K562 (cell line): ENCODE results near the gene TMEM53. TPM values are rescaled to one million over a fixed set of nuclear protein-coding genes. Genes with fewer than 3 reads are reported as not detected.
A peak's percentile ranks its signal among the peaks of the same experiment; 100 is the strongest.

Experiments
- CBX1 ChIP-seq: sonication (generic); IDR thresholded peaks from 2 replicates; pipeline ENCODE4 v1.6.1; 2016; ENCODE audit warnings: antibody characterized with exemption, low read depth, mild to moderate bottlenecking
- CHCHD3 ChIP-seq: fragments of 250-450 bp; sonication (Bioruptor Pico); IDR thresholded peaks from 2 replicates; pipeline ENCODE4 v2.1.2; 2022; ENCODE audit warnings: mild to moderate bottlenecking
- DACH1 ChIP-seq: fragments of 450-650 bp; IDR thresholded peaks from 2 replicates; pipeline ENCODE4 v1.6.1; 2018; ENCODE audit not compliant: partially characterized antibody
- FOXJ3 ChIP-seq: sonication (generic); formaldehyde crosslinking; IDR thresholded peaks from 2 replicates; pipeline ENCODE4 v1.4.0; 2020; ENCODE audit warnings: mild to moderate bottlenecking, missing genetic modification reagents
- FUS ChIP-seq: fragments of 200-400 bp; formaldehyde crosslinking; optimal IDR thresholded peaks from 2 replicates; pipeline ENCODE3; 2017; ENCODE audit warnings: low read depth, low read length
- MAZ ChIP-seq, 2 experiments: fragments of 450-650 bp in 1 of 2; sonication (generic) in 1 of 2; formaldehyde crosslinking; IDR thresholded peaks in 1 of 2; conservative IDR thresholded peaks in 1 of 2; 2 replicates each; pipeline versions ENCODE4 v1.4.0 to v1.5.0; 2020; ENCODE audit warnings: mild to moderate bottlenecking in 1 of 2, missing genetic modification reagents in 1 of 2
- NFATC3 ChIP-seq: fragments of 450-650 bp; IDR thresholded peaks from 2 replicates; pipeline ENCODE4 v1.6.1; 2017; ENCODE audit warnings: mild to moderate bottlenecking
- NR2C1 ChIP-seq, 2 experiments: fragments of 450-650 bp; IDR thresholded peaks; 2 replicates each; pipeline ENCODE4 v1.6.1; 2017; ENCODE audit warnings: mild to moderate bottlenecking in 2 of 2, antibody characterized with exemption in 1 of 2, inconsistent platforms in 1 of 2, missing compliant biosample characterization in 1 of 2, missing genetic modification characterization in 1 of 2
- SP1 ChIP-seq: sonication (generic); formaldehyde crosslinking; IDR thresholded peaks from 2 replicates; pipeline ENCODE4 v1.8.1; 2022; ENCODE audit warnings: mild to moderate bottlenecking, missing genetic modification reagents
- SPI1 ChIP-seq: IDR thresholded peaks from 2 replicates; pipeline ENCODE4 v1.6.1; 2011; ENCODE audit warnings: low read depth, low read length, control low read depth, borderline replicate concordance
- ZBTB7A ChIP-seq: IDR thresholded peaks from 2 replicates; pipeline ENCODE4 v1.6.1; 2011; ENCODE audit warnings: low read depth, mild to moderate bottlenecking, low read length, moderate library complexity, borderline replicate concordance; ENCODE audit not compliant: control insufficient read depth
- ZNF121 ChIP-seq: sonication (generic); formaldehyde crosslinking; conservative IDR thresholded peaks from 2 replicates; pipeline ENCODE4 v1.8.0; 2022; ENCODE audit warnings: missing genetic modification reagents
- ZNF583 ChIP-seq: fragments of 250-450 bp; sonication (Bioruptor Pico); IDR thresholded peaks from 2 replicates; pipeline ENCODE4 v1.4.0; 2020
- ZNF696 ChIP-seq: fragments of 250-450 bp; sonication (Bioruptor Pico); conservative IDR thresholded peaks from 2 replicates; pipeline ENCODE4 v1.4.0; 2020; ENCODE audit warnings: mild to moderate bottlenecking, moderate library complexity
- polyA plus RNA-seq, 8 experiments: library from polyadenylated mRNA; depleted of rRNA in 4 of 8; stranded (reverse) in 5 of 8; unstranded in 3 of 8; fragments of >200 nt; fragmentation: Nextera tagmentation in 2 of 8; fragmentation: Illumina TruSeq in 1 of 8; extraction: Ambion mirVana in 2 of 8; extraction: Trizol in 1 of 8; gene quantifications; 2 replicates each; pipeline versions ENCODE4 v1.2.1 to v1.2.3, GENCODE V29; 2011 to 2014; ENCODE audit warnings: inconsistent platforms in 1 of 8, missing spikeins in 1 of 8
- total RNA-seq, 7 experiments: library from RNA; depleted of rRNA in 6 of 7; stranded (reverse); fragments of >200 nt in 6 of 7; fragmentation: Illumina TruSeq in 2 of 7; extraction: Trizol in 2 of 7; gene quantifications; 2 replicates each; pipeline versions ENCODE4 v1.2.1 to v1.2.3, GENCODE V29; 2011 to 2021; ENCODE audit warnings: low replicate concordance in 1 of 7
- TF ChIP-seq, protein P1 (sequence below): IDR thresholded peaks from 2 replicates; pipeline ENCODE4 v1.6.1; 2012; ENCODE audit warnings: low read depth, low read length, improper control_type of control experiment, borderline replicate concordance
- TF ChIP-seq, protein P2 (sequence below): fragments of 250-450 bp; sonication (Bioruptor Pico); IDR thresholded peaks from 2 replicates; pipeline ENCODE4 v1.4.0; 2020
- TF ChIP-seq, protein P3 (sequence below): fragments of 450-650 bp; conservative IDR thresholded peaks from 2 replicates; pipeline ENCODE4 v1.6.1; 2016; ENCODE audit warnings: missing genetic modification characterization, low read depth, mild to moderate bottlenecking, control low read depth, missing compliant biosample characterization
- TF ChIP-seq, protein P4 (sequence below), 2 experiments: fragments of 150-350 bp in 1 of 2; IDR thresholded peaks; 2 replicates each; pipeline ENCODE4 v1.6.1; 2012 to 2016; ENCODE audit warnings: low read depth in 2 of 2, low read length in 2 of 2, mild to moderate bottlenecking in 1 of 2, moderate library complexity in 1 of 2

The TMEM53 gene
- total and polyA plus RNA-seq, 9 of the 15 experiments (the other 6 are each of a cell fraction or from before 2014, with no cell fraction given), result 0.23 to 3.7 (median 2.0) TPM

DNA sequence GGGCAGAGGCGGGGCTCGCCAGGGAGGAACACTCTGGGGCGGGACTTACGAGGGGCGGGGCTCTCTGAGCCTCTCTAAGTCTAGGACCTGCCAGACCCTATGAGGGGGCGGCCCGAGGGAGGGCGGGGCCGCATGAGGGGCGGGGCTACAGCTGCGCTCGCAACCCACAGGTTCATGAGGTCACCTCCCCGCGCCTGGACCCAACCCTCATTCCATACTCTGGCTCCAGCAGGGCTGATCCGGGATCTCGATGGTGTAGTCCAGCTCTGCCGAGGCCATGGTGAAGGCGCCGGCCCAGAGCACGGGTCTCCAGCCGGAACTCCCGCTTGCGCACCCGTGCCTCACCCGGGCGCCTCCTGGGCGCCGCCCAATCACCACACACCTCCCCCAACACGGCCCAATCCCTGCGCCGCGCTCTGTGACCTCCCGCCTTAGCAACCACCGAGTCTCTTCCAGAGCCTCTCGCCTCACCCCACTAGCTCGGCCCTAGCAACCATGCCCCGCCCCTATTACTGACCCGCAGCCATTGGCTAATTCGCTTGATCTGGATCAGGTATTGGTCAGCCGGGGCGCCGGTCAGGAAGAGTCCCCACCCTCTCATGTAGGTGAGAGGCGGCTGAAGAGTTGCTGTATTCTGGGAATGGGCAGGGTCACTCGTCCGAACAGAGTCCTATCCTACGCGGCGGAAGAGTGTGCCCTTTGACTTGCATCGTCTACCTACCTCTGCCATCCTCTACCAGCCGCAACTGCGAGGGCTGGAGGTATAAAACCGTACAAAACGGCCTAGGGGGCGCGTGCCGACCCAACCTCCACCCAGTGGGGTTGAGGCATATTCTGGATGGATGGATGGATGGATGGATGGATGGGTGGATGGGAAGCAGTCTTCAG, at the start of gene TMEM53, which contains the start of gene ARMH1 (continued):
- TF ChIP-seq SP1 (CRISPR knock-in tag) (peak; percentile 95), FUS (no peak), ZNF696 (no peak), ZBTB7A (peak; percentile 83; the same call in 1 of the 2 replicates), CHCHD3 (CRISPR knock-in tag) (no peak), CBX1 (no peak), SPI1 (peak; percentile 50; the same call in 1 of the 2 replicates), DACH1 (peak; percentile 66), MAZ (CRISPR knock-in tag; conservative IDR thresholded peaks at IDR 0.05 in 1 of 2, IDR thresholded peaks at IDR 0.05 in 1 of 2) (peak; percentile 83 to 88), ZNF121 (no peak), NR2C1 (IDR thresholded peaks at IDR 0.05) (peak; percentile 94), NR2C1 (tag; IDR thresholded peaks at IDR 0.05) (peak; percentile 94), NFATC3 (no peak), ZNF583 (no peak), FOXJ3 (no peak)
- TF ChIP-seq, protein P1, sequence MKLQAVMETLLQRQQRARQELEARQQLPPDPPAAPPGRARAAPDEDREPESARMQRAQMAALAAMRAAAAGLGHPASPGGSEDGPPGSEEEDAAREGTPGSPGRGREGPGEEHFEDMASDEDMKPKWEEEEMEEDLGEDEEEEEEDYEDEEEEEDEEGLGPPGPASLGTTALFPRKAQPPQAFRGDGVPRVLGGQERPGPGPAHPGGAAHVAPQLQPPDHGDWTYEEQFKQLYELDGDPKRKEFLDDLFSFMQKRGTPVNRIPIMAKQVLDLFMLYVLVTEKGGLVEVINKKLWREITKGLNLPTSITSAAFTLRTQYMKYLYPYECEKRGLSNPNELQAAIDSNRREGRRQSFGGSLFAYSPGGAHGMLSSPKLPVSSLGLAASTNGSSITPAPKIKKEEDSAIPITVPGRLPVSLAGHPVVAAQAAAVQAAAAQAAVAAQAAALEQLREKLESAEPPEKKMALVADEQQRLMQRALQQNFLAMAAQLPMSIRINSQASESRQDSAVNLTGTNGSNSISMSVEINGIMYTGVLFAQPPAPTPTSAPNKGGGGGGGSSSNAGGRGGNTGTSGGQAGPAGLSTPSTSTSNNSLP, result 0 out of 2 replicates have a peak, but pooled peaks have one; percentile 48
- TF ChIP-seq, protein P2, sequence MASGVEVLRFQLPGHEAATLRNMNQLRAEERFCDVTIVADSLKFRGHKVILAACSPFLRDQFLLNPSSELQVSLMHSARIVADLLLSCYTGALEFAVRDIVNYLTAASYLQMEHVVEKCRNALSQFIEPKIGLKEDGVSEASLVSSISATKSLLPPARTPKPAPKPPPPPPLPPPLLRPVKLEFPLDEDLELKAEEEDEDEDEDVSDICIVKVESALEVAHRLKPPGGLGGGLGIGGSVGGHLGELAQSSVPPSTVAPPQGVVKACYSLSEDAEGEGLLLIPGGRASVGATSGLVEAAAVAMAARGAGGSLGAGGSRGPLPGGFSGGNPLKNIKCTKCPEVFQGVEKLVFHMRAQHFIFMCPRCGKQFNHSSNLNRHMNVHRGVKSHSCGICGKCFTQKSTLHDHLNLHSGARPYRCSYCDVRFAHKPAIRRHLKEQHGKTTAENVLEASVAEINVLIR (CRISPR knock-in tag), result no peak; the same call in none of the 2 replicates
- TF ChIP-seq, protein P3, sequence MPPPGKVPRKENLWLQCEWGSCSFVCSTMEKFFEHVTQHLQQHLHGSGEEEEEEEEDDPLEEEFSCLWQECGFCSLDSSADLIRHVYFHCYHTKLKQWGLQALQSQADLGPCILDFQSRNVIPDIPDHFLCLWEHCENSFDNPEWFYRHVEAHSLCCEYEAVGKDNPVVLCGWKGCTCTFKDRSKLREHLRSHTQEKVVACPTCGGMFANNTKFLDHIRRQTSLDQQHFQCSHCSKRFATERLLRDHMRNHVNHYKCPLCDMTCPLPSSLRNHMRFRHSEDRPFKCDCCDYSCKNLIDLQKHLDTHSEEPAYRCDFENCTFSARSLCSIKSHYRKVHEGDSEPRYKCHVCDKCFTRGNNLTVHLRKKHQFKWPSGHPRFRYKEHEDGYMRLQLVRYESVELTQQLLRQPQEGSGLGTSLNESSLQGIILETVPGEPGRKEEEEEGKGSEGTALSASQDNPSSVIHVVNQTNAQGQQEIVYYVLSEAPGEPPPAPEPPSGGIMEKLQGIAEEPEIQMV (tag), result no peak
- TF ChIP-seq, protein P4, sequence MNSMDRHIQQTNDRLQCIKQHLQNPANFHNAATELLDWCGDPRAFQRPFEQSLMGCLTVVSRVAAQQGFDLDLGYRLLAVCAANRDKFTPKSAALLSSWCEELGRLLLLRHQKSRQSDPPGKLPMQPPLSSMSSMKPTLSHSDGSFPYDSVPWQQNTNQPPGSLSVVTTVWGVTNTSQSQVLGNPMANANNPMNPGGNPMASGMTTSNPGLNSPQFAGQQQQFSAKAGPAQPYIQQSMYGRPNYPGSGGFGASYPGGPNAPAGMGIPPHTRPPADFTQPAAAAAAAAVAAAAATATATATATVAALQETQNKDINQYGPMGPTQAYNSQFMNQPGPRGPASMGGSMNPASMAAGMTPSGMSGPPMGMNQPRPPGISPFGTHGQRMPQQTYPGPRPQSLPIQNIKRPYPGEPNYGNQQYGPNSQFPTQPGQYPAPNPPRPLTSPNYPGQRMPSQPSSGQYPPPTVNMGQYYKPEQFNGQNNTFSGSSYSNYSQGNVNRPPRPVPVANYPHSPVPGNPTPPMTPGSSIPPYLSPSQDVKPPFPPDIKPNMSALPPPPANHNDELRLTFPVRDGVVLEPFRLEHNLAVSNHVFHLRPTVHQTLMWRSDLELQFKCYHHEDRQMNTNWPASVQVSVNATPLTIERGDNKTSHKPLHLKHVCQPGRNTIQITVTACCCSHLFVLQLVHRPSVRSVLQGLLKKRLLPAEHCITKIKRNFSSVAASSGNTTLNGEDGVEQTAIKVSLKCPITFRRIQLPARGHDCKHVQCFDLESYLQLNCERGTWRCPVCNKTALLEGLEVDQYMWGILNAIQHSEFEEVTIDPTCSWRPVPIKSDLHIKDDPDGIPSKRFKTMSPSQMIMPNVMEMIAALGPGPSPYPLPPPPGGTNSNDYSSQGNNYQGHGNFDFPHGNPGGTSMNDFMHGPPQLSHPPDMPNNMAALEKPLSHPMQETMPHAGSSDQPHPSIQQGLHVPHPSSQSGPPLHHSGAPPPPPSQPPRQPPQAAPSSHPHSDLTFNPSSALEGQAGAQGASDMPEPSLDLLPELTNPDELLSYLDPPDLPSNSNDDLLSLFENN (IDR thresholded peaks at IDR 0.05; ENCODE audit: low read depth in 2 of 2, low read length in 2 of 2), result peak in 1 of 2 experiments; percentile 74; a peak in 1 of 4 replicates
